Measurements from ENCODE around the gene FAF1.

GRCh38 chr1:50462964-50463363 is 497.1 kb downstream of the FAF1 start:
- TF ChIP-seq CTCF (tag by site-specific recombination; IDR thresholded peaks at IDR 0.05) (no peak), ZNF26 (tag by site-specific recombination; IDR thresholded peaks at IDR 0.05) (no peak), ZBTB7A (tag by site-specific recombination; IDR thresholded peaks at IDR 0.05; ENCODE audit: low read depth) (no peak), ZNF513 (tag by site-specific recombination; IDR thresholded peaks at IDR 0.05) (no peak), ZNF549 (tag by site-specific recombination; IDR thresholded peaks at IDR 0.05) (no peak), ZNF23 (tag by site-specific recombination; IDR thresholded peaks at IDR 0.05; ENCODE audit: borderline replicate concordance) (no peak), SCRT2 (tag by site-specific recombination; IDR thresholded peaks at IDR 0.05) (no peak), GLI2 (tag by site-specific recombination; IDR thresholded peaks at IDR 0.05; ENCODE audit: borderline replicate concordance, low read depth) (no peak), ZNF335 (tag by site-specific recombination; conservative IDR thresholded peaks at IDR 0.05) (no peak)

All from HEK293 (cell line).